ENCODE measurements around the gene SNTA1. TPM values are rescaled to one million over a fixed set of nuclear protein-coding genes. Genes with fewer than 3 reads are reported as not detected.
"Not testable (repeated sequence)": the region's sequence is repeated elsewhere in the genome, so short reads cannot be mapped to it uniquely, and the experiment has no call there.

The SNTA1 gene
- 34.4 and 35.5 TPM in 2 replicates for total RNA-seq (2014; rRNA removed; shearing (Covaris generic))
- polyA plus RNA-seq (2015; cell fraction: cytosol; rRNA removed): 30.7 and 35.6 TPM in 2 replicates
- polyA plus RNA-seq (2015; cell fraction: nucleus; rRNA removed): 9.3 and 16.2 TPM in 2 replicates

GRCh38 chr20:33443512-33444239, at the start of gene SNTA1:
Gene SNTA1 (minus strand): TSS chr20:33443763. CDS start chr20:33443620, 143 bp downstream.
- in situ Hi-C loops (cut with HindIII; ENCODE audit: low pct_unique_long_range_greater_than_20kb, low sequenced_read_pairs): no loop called here

GRCh38 chr20:33490934-33491656, 47.5 kb upstream of the SNTA1 start:
- in situ Hi-C loops (cut with HindIII; ENCODE audit: low pct_unique_long_range_greater_than_20kb, low sequenced_read_pairs): no loop called here
- DNase-seq (ENCODE audit: low read depth, low spot score): peak; percentile 22

More at GRCh38 chr20:33443512-33444239, at the start of gene SNTA1:
- peak; percentile 93 for DNase-seq (ENCODE audit: low read depth, low spot score)

GRCh38 chr20:33490023-33490933, 46.7 kb upstream of the SNTA1 start, which contains the start of gene CBFA2T2:
Gene CBFA2T2 (plus strand): TSS chr20:33490096. CDS start chr20:33490268, 172 bp downstream.
- in situ Hi-C loops (cut with HindIII; ENCODE audit: low pct_unique_long_range_greater_than_20kb, low sequenced_read_pairs): no loop called here
- peak; percentile 62 for DNase-seq (ENCODE audit: low read depth, low spot score)

- in situ Hi-C loops (cut with HindIII; ENCODE audit: low pct_unique_long_range_greater_than_20kb, low sequenced_read_pairs): no loop called here
Measured at GRCh38 chr20:33489495-33490022, 46.0 kb upstream of the SNTA1 start.

GRCh38 chr20:33488661-33489494, 45.3 kb upstream of the SNTA1 start:
- in situ Hi-C loops (cut with HindIII; ENCODE audit: low pct_unique_long_range_greater_than_20kb, low sequenced_read_pairs); DNase-seq (ENCODE audit: low read depth, low spot score): not testable (repeated sequence)

More at GRCh38 chr20:33489495-33490022, 46.0 kb upstream of the SNTA1 start:
- peak; percentile 98 for DNase-seq (ENCODE audit: low read depth, low spot score)

GRCh38 chr20:33488201-33488600, 44.6 kb upstream of the SNTA1 start:
- no peak for DNase-seq (ENCODE audit: low read depth, low spot score)
- in situ Hi-C loops (cut with HindIII; ENCODE audit: low pct_unique_long_range_greater_than_20kb, low sequenced_read_pairs): no loop called here

GRCh38 chr20:33483186-33483585, 39.6 kb upstream of the SNTA1 start:
- DNase-seq (ENCODE audit: low read depth, low spot score); in situ Hi-C loops (cut with HindIII; ENCODE audit: low pct_unique_long_range_greater_than_20kb, low sequenced_read_pairs): not testable (repeated sequence)

GRCh38 chr20:33482581-33482980, 39.0 kb upstream of the SNTA1 start:
- DNase-seq (ENCODE audit: low read depth, low spot score): no peak
- in situ Hi-C loops (cut with HindIII; ENCODE audit: low pct_unique_long_range_greater_than_20kb, low sequenced_read_pairs): no loop called here

- in situ Hi-C loops (cut with HindIII; ENCODE audit: low pct_unique_long_range_greater_than_20kb, low sequenced_read_pairs): no loop called here
Measured at GRCh38 chr20:33481431-33481941, 37.9 kb upstream of the SNTA1 start.

GRCh38 chr20:33480048-33480447, 36.5 kb upstream of the SNTA1 start:
- in situ Hi-C loops (cut with HindIII; ENCODE audit: low pct_unique_long_range_greater_than_20kb, low sequenced_read_pairs): no loop called here
- no peak for DNase-seq (ENCODE audit: low read depth, low spot score)

More at GRCh38 chr20:33481431-33481941, 37.9 kb upstream of the SNTA1 start:
- no peak for DNase-seq (ENCODE audit: low read depth, low spot score)

GRCh38 chr20:33477386-33478234, 34.0 kb upstream of the SNTA1 start:
- DNase-seq (ENCODE audit: low read depth, low spot score): no peak
- in situ Hi-C loops (cut with HindIII; ENCODE audit: low pct_unique_long_range_greater_than_20kb, low sequenced_read_pairs): no loop called here

GRCh38 chr20:33475381-33476152, 32.0 kb upstream of the SNTA1 start:
- no peak for DNase-seq (ENCODE audit: low read depth, low spot score)
- in situ Hi-C loops (cut with HindIII; ENCODE audit: low pct_unique_long_range_greater_than_20kb, low sequenced_read_pairs): no loop called here

- no peak for DNase-seq (ENCODE audit: low read depth, low spot score)
- in situ Hi-C loops (cut with HindIII; ENCODE audit: low pct_unique_long_range_greater_than_20kb, low sequenced_read_pairs): no loop called here
Measured at GRCh38 chr20:33474963-33475362, 31.4 kb upstream of the SNTA1 start.

- no peak for DNase-seq (ENCODE audit: low read depth, low spot score)
- in situ Hi-C loops (cut with HindIII; ENCODE audit: low pct_unique_long_range_greater_than_20kb, low sequenced_read_pairs): no loop called here
Measured at GRCh38 chr20:33474097-33474873, 30.7 kb upstream of the SNTA1 start.

Measured in SK-MEL-5 (cell line).